ENCODE data around the gene LCN6.
"Not testable (repeated sequence)": the region's sequence is repeated elsewhere in the genome, so short reads cannot be mapped to it uniquely, and the experiment has no call there.

Gene LCN6

DNA sequence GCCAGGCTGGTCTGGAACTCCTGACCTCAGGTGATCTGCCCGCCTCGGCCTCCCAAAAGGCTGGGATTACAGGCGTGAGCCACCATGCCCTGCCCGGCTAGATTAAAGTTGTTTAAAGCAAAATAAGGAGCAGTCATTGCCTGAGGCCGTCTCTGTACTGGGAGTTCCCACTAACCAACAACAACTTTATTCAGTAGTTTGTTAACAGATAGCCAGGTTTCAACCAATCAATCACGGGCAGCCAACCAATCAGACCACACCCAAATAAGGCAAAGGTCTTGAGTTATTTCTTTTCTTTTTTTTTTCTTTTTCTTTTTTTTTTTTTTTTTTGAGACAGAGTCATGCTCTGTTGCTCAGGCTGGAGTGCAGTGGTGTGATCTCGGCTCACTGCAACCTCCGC lies 43.6 kb downstream of the LCN6 start:
- not testable (repeated sequence) for DNase-seq

DNA sequence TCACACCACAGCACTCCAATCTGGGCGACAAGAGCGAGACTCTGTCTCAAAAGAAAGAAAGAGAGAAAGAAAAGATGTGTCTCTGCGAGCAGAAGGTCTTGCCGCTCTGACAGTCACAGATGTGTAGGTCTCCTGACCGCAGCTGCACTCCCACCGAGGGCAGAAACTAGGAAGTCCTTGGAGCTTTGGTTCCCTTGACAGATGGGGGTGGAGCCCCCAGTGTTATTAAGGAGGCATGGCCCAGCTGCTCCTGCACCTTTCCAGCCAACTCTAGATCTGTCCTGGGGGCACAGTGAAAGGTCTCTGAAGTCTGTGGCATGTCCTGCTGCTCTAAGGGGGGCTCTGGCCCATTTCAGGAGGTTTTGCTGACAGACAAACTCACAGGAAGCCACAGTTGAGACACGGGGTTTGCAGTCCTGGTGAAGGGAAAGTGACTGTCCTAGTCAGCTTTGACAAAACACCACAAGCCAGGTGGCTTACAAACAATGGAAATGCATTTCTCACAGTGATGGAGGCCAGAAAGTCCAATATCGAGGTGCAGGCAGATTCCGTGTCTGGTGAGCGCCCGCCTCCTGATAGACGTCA lies 45.0 kb downstream of the LCN6 start:
- peak; percentile 57 for DNase-seq

DNA sequence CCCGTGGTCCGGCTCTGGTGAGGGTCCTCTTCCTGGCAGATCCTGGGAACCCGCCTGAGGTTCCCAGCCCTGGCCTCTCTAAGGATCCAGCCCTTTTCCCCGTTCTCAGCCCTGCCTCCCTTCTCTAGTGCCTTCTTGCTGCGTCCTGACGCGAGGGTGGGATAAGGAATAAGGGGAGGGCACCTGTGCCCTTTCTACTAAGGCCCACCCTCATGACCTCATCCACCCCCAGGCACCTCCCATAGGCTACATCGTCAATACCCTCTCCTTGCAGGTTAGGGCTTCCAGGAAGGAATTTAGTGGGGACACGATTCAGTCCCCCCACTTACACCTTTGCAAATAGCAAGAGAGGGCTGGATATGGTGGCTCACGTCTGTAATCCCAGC lies 46.7 kb downstream of the LCN6 start:
- no peak for DNase-seq

DNA sequence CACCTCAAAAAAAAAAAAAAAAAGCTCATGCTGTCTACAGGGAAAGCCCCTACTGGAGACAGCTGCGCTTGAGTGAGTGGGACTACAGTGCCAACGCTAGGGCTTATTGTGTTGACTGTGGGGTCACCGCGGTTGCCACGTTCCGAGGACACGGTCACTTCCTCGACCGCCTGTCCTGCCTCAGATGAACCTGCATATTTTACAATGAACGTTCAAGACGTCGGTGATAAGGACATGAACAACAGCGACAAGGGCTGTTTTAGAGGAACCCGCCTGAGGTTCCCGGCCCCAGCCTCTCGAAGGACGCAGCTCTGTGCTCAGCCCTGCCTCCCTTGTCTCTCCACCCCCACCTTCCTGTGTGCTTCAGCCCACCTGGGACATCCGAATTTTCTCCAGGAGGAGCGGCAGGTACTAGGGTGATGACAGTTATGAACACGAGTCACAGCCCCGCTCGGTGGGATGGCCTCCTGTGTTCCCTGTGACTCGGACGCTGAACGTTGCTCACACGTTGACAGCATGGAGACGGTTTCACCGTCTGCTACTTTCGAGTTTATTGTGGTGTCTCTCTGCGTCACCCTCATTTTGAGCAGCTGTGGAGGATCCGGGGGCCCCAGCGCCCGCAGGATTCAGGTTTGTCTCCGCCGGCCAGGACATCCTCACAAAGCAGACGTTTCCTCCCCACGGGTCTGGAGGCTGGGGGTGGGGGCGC lies 47.2 kb downstream of the LCN6 start:
- DNase-seq: peak; percentile 32

DNA sequence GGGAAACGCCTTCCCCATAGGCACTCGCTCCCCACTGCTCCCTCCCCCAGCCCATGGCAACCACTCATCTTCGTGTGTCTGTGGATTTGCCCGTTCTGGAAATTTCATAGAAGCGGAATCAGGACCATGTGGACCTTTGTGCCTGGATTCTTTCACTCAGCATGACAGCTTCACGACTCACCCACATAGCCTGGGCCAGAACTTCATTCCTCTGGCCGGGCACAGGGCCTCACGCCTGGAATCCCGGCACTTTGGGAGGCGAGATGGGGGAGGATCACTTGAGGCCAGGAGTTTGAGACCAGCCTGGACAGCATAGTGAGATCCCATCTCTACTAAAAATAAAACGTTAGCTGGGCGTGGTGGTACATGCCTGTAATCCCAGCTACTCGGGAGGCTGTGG lies 48.0 kb downstream of the LCN6 start:
- DNase-seq: no peak

DNA sequence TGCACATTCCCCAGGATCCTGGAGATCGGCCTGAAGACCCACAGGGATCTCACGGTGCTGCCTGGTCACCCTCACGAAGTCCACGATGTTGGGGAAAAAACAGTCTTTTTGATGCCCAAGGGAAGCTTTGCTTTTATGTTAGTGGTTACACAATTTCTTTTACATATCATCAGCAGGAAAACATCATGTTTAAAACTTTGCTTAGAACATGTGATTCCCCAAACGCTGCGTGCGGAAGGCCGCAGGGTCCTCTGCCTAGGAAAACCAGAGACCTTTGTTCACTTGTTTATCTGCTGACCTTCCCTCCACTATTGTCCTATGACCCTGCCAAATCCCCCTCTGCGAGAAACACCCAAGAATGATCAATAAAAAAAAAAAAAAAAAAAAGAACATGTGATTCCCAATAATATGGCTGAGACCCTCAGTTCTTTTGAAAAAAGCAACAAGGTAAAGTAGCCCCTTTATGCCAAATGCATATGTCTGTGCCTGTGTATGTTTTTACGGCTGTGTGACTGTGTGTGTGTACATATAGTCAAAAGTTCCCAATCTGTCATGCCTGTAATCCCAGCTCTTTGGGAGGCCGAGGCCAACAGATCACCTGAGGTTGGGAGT lies 49.6 kb downstream of the LCN6 start:
- DNase-seq: no peak

DNA sequence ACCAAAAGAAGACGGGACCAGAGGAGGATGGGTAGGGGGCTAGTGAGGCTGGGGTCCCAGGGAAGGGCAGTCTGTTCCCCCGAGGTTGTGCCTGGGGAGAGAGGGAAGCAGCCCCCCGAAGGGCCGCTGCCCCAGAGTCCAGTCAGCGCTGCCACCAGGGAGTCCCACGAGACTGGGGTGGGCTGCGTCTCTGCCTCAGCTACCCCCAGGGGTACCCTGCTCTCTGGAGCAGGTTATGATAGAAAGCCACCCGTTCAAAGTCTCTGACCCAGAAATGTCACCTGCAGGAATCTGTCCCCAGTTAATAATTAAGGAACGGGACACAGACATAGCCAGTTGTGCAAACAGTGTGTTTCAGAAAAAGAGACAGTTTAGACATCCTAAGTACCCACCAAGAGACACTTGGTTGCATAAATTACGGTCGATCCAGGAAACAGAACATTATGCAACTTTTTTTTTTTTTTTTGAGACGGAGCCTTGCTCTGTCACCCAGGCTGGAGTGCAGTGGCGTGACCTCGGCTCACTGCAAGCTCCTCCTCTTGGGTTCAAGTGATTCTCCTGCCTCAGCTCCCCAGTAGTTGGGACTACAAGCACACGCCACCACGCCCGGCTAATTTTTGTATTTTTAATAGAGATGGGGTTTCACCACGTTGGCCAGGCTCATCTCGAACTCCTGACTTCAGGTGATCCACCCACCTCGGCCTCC lies 50.4 kb downstream of the LCN6 start:
- DNase-seq: no peak

DNA sequence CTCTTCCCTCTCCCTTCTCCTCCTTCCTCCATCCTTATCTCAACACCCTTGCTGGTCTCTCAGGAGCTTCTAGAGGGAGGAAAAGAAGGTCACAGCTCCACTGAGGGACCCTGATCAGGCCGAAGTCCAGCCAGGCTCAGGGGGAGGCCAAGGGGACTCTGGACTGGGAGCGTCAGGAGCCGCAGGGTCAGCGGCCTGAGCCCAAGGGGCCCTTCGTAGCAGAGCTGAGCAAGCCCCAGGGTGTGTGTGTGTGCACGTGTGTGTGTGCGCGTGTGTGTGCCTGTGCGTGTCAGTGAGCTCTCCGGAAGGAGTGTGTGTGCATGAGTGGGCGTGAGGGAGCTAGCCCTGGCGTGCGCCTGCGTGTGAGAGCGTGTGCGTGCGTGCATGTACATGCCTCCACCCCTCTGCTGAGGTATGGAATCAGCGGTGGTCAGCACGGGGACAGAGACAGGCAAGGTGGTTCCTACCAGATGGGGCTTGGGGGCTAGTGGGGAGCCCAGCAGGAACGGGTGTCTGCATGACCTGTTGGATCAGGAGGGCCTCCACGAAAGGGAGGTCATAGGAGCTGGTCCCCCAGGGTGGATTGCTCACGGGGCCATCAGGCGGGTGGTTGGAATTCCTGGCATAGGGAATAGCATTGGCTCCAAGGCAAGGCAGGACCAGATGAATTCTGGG lies 51.0 kb downstream of the LCN6 start:
- DNase-seq: no peak

DNA sequence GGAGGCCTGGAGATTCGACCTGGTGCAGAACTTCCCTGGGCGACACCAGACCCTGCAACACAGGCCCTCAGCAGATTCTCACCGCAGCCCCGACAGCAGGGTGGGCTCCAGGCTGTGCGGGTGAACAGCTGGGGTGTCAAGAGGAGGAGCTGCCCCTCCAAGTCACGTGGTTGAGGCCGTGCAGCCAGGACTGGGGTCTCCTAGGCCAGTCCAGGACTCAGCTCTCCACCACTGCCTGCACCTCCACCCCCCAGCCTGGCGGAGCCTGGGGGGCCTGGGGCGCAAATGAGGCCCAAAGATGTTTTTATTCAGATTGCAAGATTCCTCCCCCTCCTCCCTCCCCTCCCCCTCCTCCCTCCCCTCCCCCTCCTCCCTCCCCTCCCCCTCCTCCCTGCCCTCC lies 51.8 kb downstream of the LCN6 start:
- peak; percentile 64 for DNase-seq

DNA sequence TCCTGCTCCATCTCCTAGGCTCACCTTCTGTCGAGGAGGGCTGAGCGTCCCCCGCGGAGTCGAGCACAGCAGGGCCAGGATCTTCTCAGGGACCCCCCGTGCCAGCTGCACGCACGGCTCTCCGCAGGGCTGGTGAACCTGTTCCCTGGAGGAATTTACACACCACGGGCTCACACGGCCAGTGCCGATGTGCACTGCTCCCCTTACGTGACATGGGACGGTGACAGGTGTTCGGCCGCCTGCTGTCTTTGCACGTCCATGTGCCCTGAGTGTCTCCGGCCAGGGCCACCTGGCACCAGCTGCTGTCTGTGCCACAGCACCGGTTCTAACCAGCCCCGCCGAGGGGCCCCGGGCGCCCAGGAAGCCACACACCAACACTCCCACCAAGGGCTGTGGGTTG lies 52.4 kb downstream of the LCN6 start:
- peak; percentile 68 for DNase-seq

DNA sequence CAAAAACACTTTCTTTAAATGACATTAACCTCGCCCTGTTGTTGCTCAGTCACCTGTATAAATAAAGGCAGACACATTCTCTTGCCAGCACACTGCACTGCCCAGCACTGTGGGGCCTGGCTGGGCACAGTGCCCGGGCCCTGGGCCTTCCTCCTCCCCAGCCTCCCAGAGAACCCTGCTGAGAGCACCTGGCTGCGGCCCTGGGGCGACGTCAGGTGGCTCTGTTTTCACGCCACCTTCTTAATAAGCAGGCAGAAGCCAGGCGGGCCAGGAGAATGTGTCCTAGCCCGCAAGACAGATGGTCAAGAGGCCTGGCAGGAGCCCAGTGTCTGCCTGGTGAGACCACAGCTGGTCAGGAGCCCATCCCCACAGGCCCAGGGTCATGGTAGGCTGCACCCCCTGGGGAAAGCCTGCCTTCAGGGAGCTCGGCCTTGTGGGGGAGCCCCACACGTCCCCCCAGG lies 52.9 kb downstream of the LCN6 start:
- DNase-seq: peak; percentile 62

DNA sequence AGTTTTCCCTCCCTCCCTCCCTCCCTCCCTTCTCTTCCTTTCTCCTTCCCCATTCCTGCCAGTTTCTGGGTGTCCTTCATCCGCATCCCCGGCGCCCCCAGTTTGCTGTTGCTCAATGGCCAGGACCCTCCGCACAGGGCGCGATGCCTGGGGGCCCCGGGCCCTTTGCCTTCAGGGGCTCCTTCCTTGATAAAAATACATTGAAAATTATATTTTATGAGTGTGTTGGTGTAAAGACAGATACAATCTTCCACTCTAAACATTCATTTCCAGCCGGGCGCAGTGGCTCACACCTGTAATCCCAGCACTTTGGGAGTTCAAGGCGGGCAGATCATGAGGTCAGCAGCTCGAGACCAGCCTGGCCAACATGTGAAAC lies 53.5 kb downstream of the LCN6 start:
- DNase-seq: no peak

DNA sequence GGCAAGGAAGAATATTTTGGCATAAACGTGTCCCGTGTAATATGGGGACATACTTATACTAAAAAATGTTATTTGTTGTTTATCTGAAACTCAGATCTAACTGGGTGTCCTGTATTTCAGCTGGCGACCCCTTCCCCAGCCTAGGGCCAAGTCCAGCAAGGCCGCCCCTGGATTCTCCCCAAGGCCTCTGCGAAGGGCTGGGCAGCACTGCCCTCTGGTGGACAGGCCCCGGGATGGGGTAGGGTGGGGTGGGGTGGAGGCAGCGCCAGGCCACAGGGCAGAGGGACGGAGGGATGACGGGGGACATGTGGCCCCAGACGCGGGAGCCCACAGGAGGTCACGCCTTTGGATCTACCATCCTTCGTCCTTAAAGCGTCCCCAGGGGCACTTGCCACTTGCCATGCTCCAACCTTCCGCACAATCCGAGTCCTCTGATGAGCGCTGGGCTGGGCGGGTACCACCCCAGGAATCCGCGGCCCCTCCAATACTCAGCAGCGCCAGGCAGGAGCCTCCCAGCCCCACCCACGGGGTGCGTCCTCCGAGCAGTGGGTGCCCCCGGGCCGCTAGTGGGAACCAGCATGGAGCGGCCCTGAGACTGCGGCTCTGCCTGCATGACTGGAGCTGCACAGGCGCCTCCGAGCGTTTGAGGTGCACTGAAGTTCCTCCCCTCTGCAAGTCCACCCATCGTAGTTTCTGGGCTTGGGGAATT lies 54.0 kb downstream of the LCN6 start:
- DNase-seq: peak; percentile 61
